ENCODE data around the gene VANGL1. TPM values are rescaled to one million over a fixed set of nuclear protein-coding genes. Genes with fewer than 3 reads are reported as not detected.

Gene VANGL1
- total RNA-seq, 1 experiment from 2014 or later, result 9.9 TPM

Small RNA genes lying within 50 kb of the gene (small RNA-seq; reads per million reads assigned to genes)
- gene RF00406, result 0.10 to 0.64 reads per million in 2 experiments
- gene RN7SL420P, result 0 reads per million in 2 experiments

Other genes starting within 250 kb of the VANGL1 start
- 0.35 and 0.42 TPM in 2 replicates for gene CASQ2, start 126.7 kb downstream of the VANGL1 start, total RNA-seq (2014; rRNA removed; shearing (Covaris generic))
- gene NHLH2, start 199.2 kb downstream of the VANGL1 start, total RNA-seq (2014; rRNA removed; shearing (Covaris generic)), result not detected in 2 replicates

Data from SK-MEL-5 (cell line).